DMS53 treated with DMSO at 0.1 percent for 48 hours (cell line): ENCODE data around the gene RYR2.
"Not testable (repeated sequence)": the region's sequence is repeated elsewhere in the genome, so short reads cannot be mapped to it uniquely, and the experiment has no call there.

Source experiments
- DNase-seq: peaks from one replicate; lab custom pipeline; 2025; ENCODE audit not compliant: unreplicated experiment; lab: John Stamatoyannopoulos, UW

Gene RYR2

GRCh38 chr1:237527761-237528160 is 485.8 kb downstream of the RYR2 start:
- DNase-seq = no peak

DNA sequence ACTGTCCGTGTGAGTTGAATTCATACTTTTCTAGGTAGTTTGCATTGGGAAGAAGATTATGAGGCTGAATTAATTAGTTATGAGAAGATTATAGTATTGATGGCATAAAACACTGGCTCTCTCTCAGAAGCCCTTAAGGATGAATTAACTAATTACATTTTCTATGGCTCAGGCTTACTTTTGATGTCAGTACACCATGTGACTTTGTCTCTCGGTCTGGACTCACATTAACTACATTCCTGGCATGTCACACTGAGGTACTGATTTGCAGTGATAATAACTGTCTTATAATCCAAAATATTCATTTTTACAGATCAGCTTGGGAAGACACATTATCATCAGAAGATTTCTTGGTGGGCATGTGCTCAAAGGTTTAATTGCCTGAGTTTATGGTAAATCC is 486.6 kb downstream of the RYR2 start:
- DNase-seq = no peak

DNA sequence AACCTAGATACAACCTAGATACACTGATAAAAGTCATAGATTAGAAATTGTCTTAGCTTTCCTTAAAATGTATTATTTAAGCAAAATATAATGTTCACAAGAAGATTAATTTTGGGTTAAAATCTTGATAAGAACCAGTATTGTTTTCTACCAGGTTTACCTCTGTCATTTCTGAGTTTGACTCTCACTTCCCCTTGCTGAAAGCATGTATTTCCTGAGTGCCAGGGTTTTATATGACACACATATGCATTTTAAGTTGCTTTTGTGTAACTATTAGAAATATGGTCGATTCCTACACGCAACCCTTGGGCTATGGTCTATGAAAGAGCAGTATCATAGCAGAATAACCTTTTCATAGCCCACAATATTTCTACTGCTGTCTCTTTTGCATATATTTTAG is 497.1 kb downstream of the RYR2 start:
- no peak for DNase-seq

- DNase-seq = no peak
These were observed 500.8 kb downstream of the RYR2 start for GRCh38 chr1:237542525-237543418.

DNA sequence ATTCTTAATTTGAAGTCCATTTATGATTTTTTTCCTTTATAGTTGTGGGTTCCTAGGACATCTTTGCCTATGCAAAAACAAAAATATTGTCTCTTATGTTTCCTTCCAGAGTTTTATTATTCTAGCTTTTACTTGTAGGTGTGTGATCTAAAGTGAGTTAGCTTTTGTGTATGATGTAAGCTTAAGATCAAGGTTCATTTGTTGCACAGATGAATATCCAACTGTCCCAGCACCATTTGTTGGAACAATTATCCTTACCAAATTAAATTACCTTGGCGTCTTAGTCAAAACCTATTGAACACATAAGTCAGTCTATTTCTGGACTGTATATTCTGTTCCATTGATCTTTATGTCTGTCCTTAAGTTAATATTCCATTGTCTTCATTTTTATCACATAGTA is 511.1 kb downstream of the RYR2 start:
- no peak for DNase-seq

DNA sequence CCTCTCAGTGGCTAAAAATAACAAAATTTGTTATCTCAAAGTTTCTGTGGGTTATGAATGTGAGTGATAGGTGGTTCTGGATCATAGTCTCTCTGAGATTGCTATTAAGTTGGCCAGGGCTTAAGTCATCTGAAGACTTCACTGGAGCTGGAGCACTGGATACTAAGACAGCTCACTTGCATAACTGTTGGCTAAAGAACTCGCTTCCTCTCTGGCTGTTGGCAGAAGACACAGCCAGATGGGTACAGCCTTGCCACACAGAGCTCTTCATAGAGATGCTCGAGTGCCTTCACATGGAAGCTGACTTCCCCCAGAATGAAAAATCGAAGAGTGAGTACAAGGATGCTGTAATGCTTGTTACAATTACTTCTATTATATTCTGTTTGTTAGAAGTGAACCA is 514.9 kb downstream of the RYR2 start:
- no peak for DNase-seq

GRCh38 chr1:237562242-237562823 is 520.3 kb downstream of the RYR2 start:
- peak; percentile 74 for DNase-seq

- no peak for DNase-seq
These were observed 523.3 kb downstream of the RYR2 start for GRCh38 chr1:237565236-237565635.

- DNase-seq = no peak
These were observed 524.6 kb downstream of the RYR2 start for GRCh38 chr1:237566581-237566980.

- no peak for DNase-seq
These were observed 527.0 kb downstream of the RYR2 start for GRCh38 chr1:237568955-237569354.

DNA sequence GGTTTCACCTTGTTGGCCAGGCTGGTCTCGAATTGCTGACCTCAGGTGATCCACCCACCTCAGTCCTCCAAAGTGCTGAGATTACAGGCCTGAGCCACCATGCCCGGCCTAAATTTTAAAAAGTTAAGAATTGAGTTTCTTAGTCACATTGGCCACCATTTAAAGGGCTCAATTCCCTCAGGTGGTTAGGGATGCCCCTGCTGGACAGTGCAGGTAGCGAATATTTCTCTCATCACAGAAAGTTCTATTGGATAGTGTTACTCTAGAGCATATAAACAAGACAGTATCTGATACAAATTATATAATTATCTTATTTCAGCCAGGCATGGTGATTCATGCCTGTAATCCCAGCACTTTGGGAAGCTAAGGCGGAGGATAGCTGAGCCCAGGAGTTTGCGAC is 528.5 kb downstream of the RYR2 start:
- DNase-seq = no peak

- DNase-seq = no peak
These were observed 532.6 kb downstream of the RYR2 start for GRCh38 chr1:237574536-237574935.

GRCh38 chr1:237578540-237578939 is 536.6 kb downstream of the RYR2 start:
- DNase-seq = no peak

GRCh38 chr1:237580726-237581125 is 538.7 kb downstream of the RYR2 start:
- no peak for DNase-seq

DNA sequence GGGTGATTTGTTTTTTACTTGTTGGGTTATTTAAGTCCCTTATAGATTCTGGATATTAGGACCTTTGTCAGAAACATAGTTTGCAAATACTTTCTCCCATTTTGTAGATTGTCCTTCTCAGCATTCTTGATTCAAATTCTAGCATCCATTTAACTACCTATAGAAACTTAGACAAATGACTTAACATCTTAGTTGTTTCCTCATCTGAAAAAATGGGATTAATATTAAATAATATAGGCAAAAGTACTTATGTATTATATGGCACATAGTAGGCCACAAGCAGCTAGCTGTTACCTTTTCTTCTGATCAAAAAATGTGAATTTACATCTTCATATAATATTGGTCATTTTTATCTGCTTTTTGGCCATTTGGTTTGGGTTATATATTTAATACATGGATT is 541.3 kb downstream of the RYR2 start:
- no peak for DNase-seq

DNA sequence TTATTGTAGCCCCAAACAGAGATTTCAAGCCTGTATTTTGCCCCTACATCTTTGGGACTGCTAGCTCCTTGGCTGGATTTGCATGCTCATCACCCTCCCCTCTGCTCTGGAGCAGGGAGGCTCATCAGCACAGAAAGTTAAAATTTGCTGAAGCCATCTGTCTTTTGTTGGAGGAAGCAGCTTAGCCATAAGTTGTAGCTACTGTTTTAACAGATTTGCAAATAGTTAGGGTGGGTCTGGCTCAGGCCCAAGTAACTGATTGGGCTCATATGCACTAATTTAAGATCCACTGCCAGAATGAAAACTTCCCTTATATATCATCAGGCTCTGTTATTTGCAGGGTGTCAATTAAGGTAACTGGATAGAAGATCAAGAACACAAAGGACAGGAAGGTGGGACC is 541.8 kb downstream of the RYR2 start:
- no peak for DNase-seq

DNA sequence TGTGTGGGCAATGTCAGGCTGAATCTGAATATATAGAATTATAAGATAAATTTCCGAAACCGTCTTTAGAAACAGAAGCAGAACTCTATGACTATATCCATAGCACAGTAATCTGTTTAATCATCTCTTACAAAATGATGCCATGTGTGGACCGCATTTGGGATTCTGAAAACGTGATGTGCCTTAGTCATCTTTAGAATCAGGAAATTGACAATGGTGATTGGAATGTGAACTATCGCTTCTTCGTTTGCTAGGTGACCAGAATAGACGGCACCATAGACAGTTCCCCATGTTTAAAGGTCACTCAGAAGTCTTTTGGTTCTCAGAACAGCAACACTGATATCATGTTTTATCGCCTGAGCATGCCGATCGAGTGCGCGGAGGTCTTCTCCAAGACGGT is 548.4 kb downstream of the RYR2 start:
- no peak for DNase-seq

- no peak for DNase-seq
These were observed 549.4 kb downstream of the RYR2 start for GRCh38 chr1:237591353-237591752.

- DNase-seq = not testable (repeated sequence)
These were observed 561.1 kb downstream of the RYR2 start for GRCh38 chr1:237603036-237603568.

- DNase-seq = no peak
These were observed 566.4 kb downstream of the RYR2 start for GRCh38 chr1:237608433-237608832.

- DNase-seq = no peak
These were observed 568.2 kb downstream of the RYR2 start for GRCh38 chr1:237610157-237610556.

DNA sequence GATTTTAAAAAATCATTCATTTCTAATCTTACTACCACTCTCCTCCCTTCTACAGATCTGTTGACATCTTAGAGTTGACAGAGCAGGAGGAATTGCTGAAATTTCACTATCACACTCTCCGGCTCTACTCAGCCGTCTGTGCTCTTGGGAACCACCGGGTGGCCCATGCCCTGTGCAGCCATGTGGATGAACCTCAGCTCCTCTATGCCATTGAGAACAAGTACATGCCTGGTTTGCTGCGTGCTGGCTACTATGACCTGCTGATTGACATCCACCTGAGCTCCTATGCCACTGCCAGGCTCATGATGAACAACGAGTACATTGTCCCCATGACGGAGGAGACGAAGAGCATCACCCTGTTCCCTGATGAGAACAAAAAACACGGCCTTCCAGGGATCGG is 572.0 kb downstream of the RYR2 start:
- DNase-seq = no peak
